H9 (cell line): ENCODE measurements around the gene NFASC. TPM values are rescaled to one million over a fixed set of nuclear protein-coding genes. Genes with fewer than 3 reads are reported as not detected.

Source experiments
- DNase-seq: peaks from one replicate; pipeline ENCODE4 v3.0.0-alpha.2; 2017
- H2AFZ ChIP-seq: one replicate; pipeline ENCODE4 v1.6.1; 2013; ENCODE audit warnings: mild to moderate bottlenecking, low read length, control low read depth, moderate library complexity
- H2AK5ac ChIP-seq: 2 replicates; pipeline ENCODE4 v1.6.1; 2013; ENCODE audit warnings: low read length, control low read depth, mixed read lengths; ENCODE audit not compliant: insufficient read length
- H2BK120ac ChIP-seq: one replicate; pipeline ENCODE4 v1.6.1; 2013; ENCODE audit warnings: low read depth, mild to moderate bottlenecking, low read length, control low read depth, inconsistent platforms; ENCODE audit not compliant: poor library complexity, severe bottlenecking
- H2BK12ac ChIP-seq: 2 replicates; pipeline ENCODE4 v1.6.1; 2013; ENCODE audit warnings: low read length, control low read depth, mixed read lengths, low read depth; ENCODE audit not compliant: insufficient read length
- H2BK15ac ChIP-seq: 2 replicates; pipeline ENCODE4 v1.6.1; 2013; ENCODE audit warnings: low read depth, low read length, control low read depth
- H2BK20ac ChIP-seq: one replicate; pipeline ENCODE4 v1.6.1; 2013; ENCODE audit warnings: low read depth, mild to moderate bottlenecking, low read length, control low read depth, inconsistent platforms; ENCODE audit not compliant: poor library complexity, severe bottlenecking
- H2BK5ac ChIP-seq: 2 replicates; pipeline ENCODE4 v1.6.1; 2013; ENCODE audit warnings: low read length, control low read depth, mixed read lengths; ENCODE audit not compliant: insufficient read length
- H3K14ac ChIP-seq: 2 replicates; pipeline ENCODE4 v1.6.1; 2013; ENCODE audit warnings: low read length, control low read depth; ENCODE audit not compliant: insufficient read depth
- H3K18ac ChIP-seq: 2 replicates; pipeline ENCODE4 v1.6.1; 2013; ENCODE audit warnings: low read depth, mild to moderate bottlenecking, mixed read lengths, low read length, control low read depth; ENCODE audit not compliant: insufficient read length
- H3K23ac ChIP-seq: 2 replicates; pipeline ENCODE4 v1.6.1; 2013; ENCODE audit warnings: low read length, control low read depth, mixed read lengths, low read depth; ENCODE audit not compliant: insufficient read length
- H3K23me2 ChIP-seq: 2 replicates; pipeline ENCODE4 v1.6.1; 2013; ENCODE audit warnings: low read depth, mild to moderate bottlenecking, mixed read lengths, low read length, control low read depth; ENCODE audit not compliant: insufficient read length, poor library complexity, severe bottlenecking
- H3K27ac ChIP-seq: 2 replicates; pipeline ENCODE4 v1.5.1; 2013; ENCODE audit warnings: low read length, control low read depth, mixed read lengths, low read depth; ENCODE audit not compliant: insufficient read length
- H3K27me3 ChIP-seq: 2 replicates; pipeline ENCODE4 v1.6.1; 2013; ENCODE audit warnings: low read length, control low read depth, inconsistent platforms; ENCODE audit not compliant: insufficient read depth
- H3K4ac ChIP-seq: 2 replicates; pipeline ENCODE4 v1.6.1; 2013; ENCODE audit warnings: low read depth, mild to moderate bottlenecking, control low read depth, inconsistent platforms, low read length, moderate library complexity
- H3K4me1 ChIP-seq: 2 replicates; pipeline ENCODE4 v1.6.1; 2013; ENCODE audit warnings: low read length, control low read depth, inconsistent platforms; ENCODE audit not compliant: insufficient read depth
- H3K4me2 ChIP-seq: 2 replicates; pipeline ENCODE4 v1.6.1; 2013; ENCODE audit warnings: low read length, control low read depth, mixed read lengths; ENCODE audit not compliant: insufficient read length, insufficient read depth
- H3K56ac ChIP-seq: 2 replicates; pipeline ENCODE4 v1.6.1; 2013; ENCODE audit warnings: low read depth, mild to moderate bottlenecking, mixed read lengths, low read length, control low read depth; ENCODE audit not compliant: insufficient read length
- H3K79me1 ChIP-seq: 2 replicates; pipeline ENCODE4 v1.6.1; 2013; ENCODE audit warnings: low read depth, mild to moderate bottlenecking, moderate library complexity, low read length, control low read depth, inconsistent platforms; ENCODE audit not compliant: insufficient read depth, poor library complexity, severe bottlenecking
- H3K79me2 ChIP-seq: 2 replicates; pipeline ENCODE4 v1.6.1; 2013; ENCODE audit warnings: low read length, control low read depth, inconsistent platforms; ENCODE audit not compliant: insufficient read depth
- H3K9ac ChIP-seq: 2 replicates; pipeline ENCODE4 v1.6.1; 2013; ENCODE audit warnings: low read length, control low read depth, mixed read lengths; ENCODE audit not compliant: insufficient read length; ENCODE audit errors: extremely low read depth
- H3K9me3 ChIP-seq: one replicate; pipeline ENCODE4 v1.6.1; 2013; ENCODE audit warnings: low read depth, low read length, inconsistent platforms; ENCODE audit not compliant: control insufficient read depth
- H3T11ph ChIP-seq: one replicate; pipeline ENCODE4 v1.6.1; 2013; ENCODE audit warnings: mild to moderate bottlenecking, low read length, control low read depth, inconsistent platforms
- H4K20me1 ChIP-seq: one replicate; pipeline ENCODE4 v1.6.1; 2013; ENCODE audit not compliant: control insufficient read depth, insufficient read length, insufficient read depth
- H4K5ac ChIP-seq: 2 replicates; pipeline ENCODE4 v1.6.1; 2013; ENCODE audit warnings: low read depth, mild to moderate bottlenecking, mixed read lengths, low read length, control low read depth; ENCODE audit not compliant: insufficient read length
- H4K8ac ChIP-seq: replicated peaks from 2 replicates; pipeline ENCODE4 v1.6.1; 2013; ENCODE audit warnings: low read length, control low read depth, mixed read lengths, low read depth; ENCODE audit not compliant: insufficient read length
- H4K91ac ChIP-seq: 2 replicates; pipeline ENCODE4 v1.6.1; 2013; ENCODE audit warnings: low read depth, mild to moderate bottlenecking, moderate library complexity, mixed read lengths, low read length, control low read depth; ENCODE audit not compliant: insufficient read length
- H3K27ac Mint-ChIP-seq, 3 experiments: 2 replicates in 2 of 3; 3 replicates in 1 of 3; pipeline ENCODE4 v1.8.0; 2020 to 2021; ENCODE audit warnings: mixed read lengths in 3 of 3, mild to moderate bottlenecking in 1 of 3, moderate library complexity in 1 of 3
- H3K27me3 Mint-ChIP-seq: 2 replicates; pipeline ENCODE4 v1.8.0; 2021; ENCODE audit warnings: low read depth, mild to moderate bottlenecking, moderate library complexity, mixed read lengths
- H3K36me3 Mint-ChIP-seq, 3 experiments: 2 replicates in 2 of 3; 3 replicates in 1 of 3; pipeline ENCODE4 v1.8.0; 2020 to 2021; ENCODE audit warnings: low read depth in 3 of 3, mixed read lengths in 3 of 3; ENCODE audit not compliant: insufficient read depth in 1 of 3
- H3K4me1 Mint-ChIP-seq, 2 experiments: 2 replicates each; pipeline ENCODE4 v1.8.0; 2020; ENCODE audit warnings: mixed read lengths in 2 of 2
- H3K4me3 Mint-ChIP-seq, 2 experiments: 2 replicates in 1 of 2; 3 replicates in 1 of 2; pipeline ENCODE4 v1.8.0; 2020 to 2021; ENCODE audit warnings: mild to moderate bottlenecking in 2 of 2, mixed read lengths in 2 of 2, moderate library complexity in 1 of 2
- H3K9me3 Mint-ChIP-seq, 2 experiments: 2 replicates in 1 of 2; 3 replicates in 1 of 2; pipeline ENCODE4 v1.8.0; 2020; ENCODE audit warnings: mild to moderate bottlenecking in 2 of 2, mixed read lengths in 2 of 2, moderate library complexity in 1 of 2
- WGBS: extraction: QIAGEN DNeasy Blood & Tissue Kit; methylation state at CpG from one replicate; pipeline ENCODE4 v1.1.7; 2013; ENCODE audit warnings: missing lambda C conversion rate, low lambda C conversion rate, mixed read lengths; ENCODE audit not compliant: insufficient read length; ENCODE audit errors: extremely low coverage; 5-methylcytosine and 5-hydroxymethylcytosine counted together
- total RNA-seq: library from RNA; stranded (reverse); gene quantifications from 2 replicates; pipeline ENCODE4 v1.2.1, GENCODE V29; 2021
- TF ChIP-seq, protein P1 (sequence below): fragments of 200-600 bp; sonication (generic); conservative IDR thresholded peaks from 3 replicates; pipeline ENCODE4 v1.8.0; 2021; ENCODE audit warnings: antibody characterized with exemption, mild to moderate bottlenecking

NFASC gene
- total RNA-seq, 1 experiment from 2014 or later = 5.0 TPM

DNA sequence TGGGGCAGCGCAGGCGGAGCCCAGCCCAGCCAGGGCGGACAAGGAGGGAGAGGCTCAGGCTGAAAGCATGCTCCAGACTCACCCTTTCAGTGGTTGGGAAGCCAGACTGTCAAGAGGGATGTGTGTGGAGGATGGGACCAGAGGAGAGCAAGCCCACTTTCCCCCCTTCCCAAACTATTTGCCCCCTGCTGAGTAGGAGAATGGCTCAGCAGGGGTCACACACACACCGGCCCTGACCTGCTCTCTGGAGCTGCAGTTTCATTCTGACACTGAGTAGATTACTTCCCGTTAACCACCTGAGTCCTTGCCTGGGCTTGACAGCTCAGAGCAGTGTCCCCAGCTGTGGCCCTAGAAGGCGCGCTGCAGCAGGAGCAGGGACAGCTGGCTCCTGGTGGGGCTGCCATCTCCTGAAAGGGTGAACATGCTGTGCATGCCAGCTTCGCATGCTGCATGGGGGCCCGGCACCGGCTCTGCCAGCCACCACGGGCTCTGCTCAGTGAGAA is 120.7 kb downstream of the NFASC start:
- no peak overlapping the region for H2AFZ ChIP-seq
- H3K9me3 ChIP-seq = no peaks in the 10 kb centered on the region
- H3K23me2 ChIP-seq = no peaks in the 10 kb centered on the region
- TF ChIP-seq, protein P1, sequence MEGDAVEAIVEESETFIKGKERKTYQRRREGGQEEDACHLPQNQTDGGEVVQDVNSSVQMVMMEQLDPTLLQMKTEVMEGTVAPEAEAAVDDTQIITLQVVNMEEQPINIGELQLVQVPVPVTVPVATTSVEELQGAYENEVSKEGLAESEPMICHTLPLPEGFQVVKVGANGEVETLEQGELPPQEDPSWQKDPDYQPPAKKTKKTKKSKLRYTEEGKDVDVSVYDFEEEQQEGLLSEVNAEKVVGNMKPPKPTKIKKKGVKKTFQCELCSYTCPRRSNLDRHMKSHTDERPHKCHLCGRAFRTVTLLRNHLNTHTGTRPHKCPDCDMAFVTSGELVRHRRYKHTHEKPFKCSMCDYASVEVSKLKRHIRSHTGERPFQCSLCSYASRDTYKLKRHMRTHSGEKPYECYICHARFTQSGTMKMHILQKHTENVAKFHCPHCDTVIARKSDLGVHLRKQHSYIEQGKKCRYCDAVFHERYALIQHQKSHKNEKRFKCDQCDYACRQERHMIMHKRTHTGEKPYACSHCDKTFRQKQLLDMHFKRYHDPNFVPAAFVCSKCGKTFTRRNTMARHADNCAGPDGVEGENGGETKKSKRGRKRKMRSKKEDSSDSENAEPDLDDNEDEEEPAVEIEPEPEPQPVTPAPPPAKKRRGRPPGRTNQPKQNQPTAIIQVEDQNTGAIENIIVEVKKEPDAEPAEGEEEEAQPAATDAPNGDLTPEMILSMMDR = no peak
- no peak overlapping the region for H3T11ph ChIP-seq
- Mint-ChIP-seq H3K4me1 (peaks cover 47 to 50% of the 10 kb centered on the region in 2 experiments), H3K27ac (0 out of 7 replicates have a peak overlapping the region, but pooled peaks of 1 of the 3 experiments have one; percentile 42), H3K4me3 (peak overlapping the region in 1 of 2 experiments; percentile 64; a peak in 4 of 5 replicates), H3K27me3 (peaks cover 45% of the 10 kb centered on the region), H3K9me3 (no peaks in the 10 kb centered on the region; a peak in 1 of 5 replicates), H3K36me3 (no peaks in the 10 kb centered on the region; a peak in 1 of 7 replicates)
- H2AK5ac ChIP-seq = no peak overlapping the region
- no peak overlapping the region for H3K18ac ChIP-seq
- no peaks in the 10 kb centered on the region for H3K27me3 ChIP-seq
- H2BK5ac ChIP-seq = no peak overlapping the region
- H2BK12ac ChIP-seq = no peak overlapping the region
- no peak overlapping the region for H3K9ac ChIP-seq
- no peak overlapping the region for H3K14ac ChIP-seq
- no peaks in the 10 kb centered on the region for H3K79me1 ChIP-seq
- no peak overlapping the region for H2BK15ac ChIP-seq
- peaks cover 4% of the 10 kb centered on the region; the same call in 1 of the 2 replicates for H3K4me1 ChIP-seq
- peak; percentile 87 for DNase-seq
- no peak overlapping the region for H3K4ac ChIP-seq
- no peak overlapping the region for H4K91ac ChIP-seq
- H3K79me2 ChIP-seq = no peaks in the 10 kb centered on the region
- no peak overlapping the region for H3K56ac ChIP-seq
- H4K20me1 ChIP-seq = no peaks in the 10 kb centered on the region
- H4K8ac ChIP-seq = no peak overlapping the region
- H3K23ac ChIP-seq = no peak overlapping the region
- no CpG with 5 or more reads among the region's 11 CpGs for WGBS
- H3K4me2 ChIP-seq = no peak overlapping the region
- no peak overlapping the region for H3K27ac ChIP-seq
- H4K5ac ChIP-seq = no peak overlapping the region
- H2BK20ac ChIP-seq = no peak overlapping the region
- no peak overlapping the region for H2BK120ac ChIP-seq
